Motor neuron (in vitro differentiated cells): Measurements from ENCODE around the gene C18orf63. TPM values are rescaled to one million over a fixed set of nuclear protein-coding genes. Genes with fewer than 3 reads are reported as not detected.

Experiments used
- ATAC-seq, 8 experiments: fragments of 200-7000 bp; cut with Tn5 transposase; replicated peaks in 6 of 8; 2 replicates each; pipeline ENCODE4 v1.8.0; 2021; ENCODE audit warnings: mild to moderate bottlenecking in 8 of 8, moderate library complexity in 8 of 8
- H3K27ac ChIP-seq, 2 donors: fragments of 250-450 bp; sonication (Bioruptor Pico); 2 replicates each; pipeline ENCODE4 v1.9.0; 2021; ENCODE audit warnings: antibody characterized with exemption in 2 of 2, mild to moderate bottlenecking in 2 of 2, moderate library complexity in 1 of 2
- H3K4me1 ChIP-seq, 2 donors: fragments of 250-450 bp; sonication (Bioruptor Pico); replicated peaks in 1 of 2; 2 replicates each; pipeline ENCODE4 v1.6.1; 2021; ENCODE audit warnings: antibody characterized with exemption in 2 of 2, mild to moderate bottlenecking in 2 of 2, moderate library complexity in 1 of 2
- H3K4me3 ChIP-seq, 5 donors: fragments of 250-450 bp; sonication (Bioruptor Pico); 2 replicates each; pipeline ENCODE4 v1.9.0; 2021; ENCODE audit warnings: antibody characterized with exemption in 5 of 5, mild to moderate bottlenecking in 5 of 5, moderate library complexity in 4 of 5
- WGBS, 10 experiments: fragments of 450-650 bp; shearing (Covaris generic); methylation state at CpG; one replicate each; pipeline ENCODE4 v1.0.0; 2022; 5-methylcytosine and 5-hydroxymethylcytosine counted together
- in situ Hi-C, 9 experiments: fragments of 400-800 bp; cut with MboI; loops; one replicate each; pipeline ENCODE4 v1.15.0; 2021; ENCODE audit warnings: low sequenced_read_pairs in 9 of 9, low pct_unique_long_range_greater_than_20kb in 2 of 9; ENCODE audit not compliant: unreplicated experiment in 9 of 9
- total RNA-seq, 8 experiments: library from RNA; unstranded; fragments of 300-600 nt; gene quantifications; 2 replicates each; pipeline versions ENCODE4 v1.2.3 to v1.2.4, GENCODE V29; 2022

Gene C18orf63
- total RNA-seq, 8 experiments from 2014 or later = 0.05 to 0.14 TPM; not detected in 6

- H3K27ac ChIP-seq = no peak overlapping the region
- WGBS, 10 experiments = 28 to 100% (median 88%) methylated on average over 1 to 3 of the region's 3 CpGs; no CpG with 5 or more reads in 1 of the 10 experiments
- H3K4me1 ChIP-seq = peaks cover 0 to 8% of the 10 kb centered on the region in 2 donors
- in situ Hi-C loops = no loop called here
- H3K4me3 ChIP-seq = no peak overlapping the region
- ATAC-seq = no peak
These were observed 75.3 kb downstream of the C18orf63 start for GRCh38 chr18:74390900-74391299.

- Histone ChIP-seq H3K4me3 (no peak overlapping the region), H3K27ac (no peak overlapping the region), H3K4me1 (peaks cover 0 to 8% of the 10 kb centered on the region in 2 donors)
- in situ Hi-C loops = no loop called here
- no peak for ATAC-seq
- WGBS, 10 experiments = 0 to 90% (median 73%) methylated on average over 1 to 4 of the region's 4 CpGs; no CpG with 5 or more reads in 3 of the 10 experiments
These were observed 76.7 kb downstream of the C18orf63 start for GRCh38 chr18:74392323-74392722.

- no peak overlapping the region for H3K4me3 ChIP-seq
- H3K27ac ChIP-seq = no peak overlapping the region
- no peak for ATAC-seq
- peaks cover 0 to 8% of the 10 kb centered on the region in 2 donors for H3K4me1 ChIP-seq
- in situ Hi-C loops = no loop called here
- 47 to 100% (median 90%) methylated on average over 1 to 7 of the region's 7 CpGs; no CpG with 5 or more reads in 1 of the 10 experiments for WGBS, 10 experiments
These were observed 79.4 kb downstream of the C18orf63 start for GRCh38 chr18:74395006-74395405.

GRCh38 chr18:74395648-74396154 lies 80.1 kb downstream of the C18orf63 start:
- H3K4me3 ChIP-seq = no peak overlapping the region
- no peak overlapping the region for H3K27ac ChIP-seq
- WGBS, 10 experiments = 33 to 81% (median 64%) methylated on average over 2 to 8 of the region's 9 CpGs; no CpG with 5 or more reads in 6 of the 10 experiments
- H3K4me1 ChIP-seq = peaks cover 0 to 8% of the 10 kb centered on the region in 2 donors
- in situ Hi-C loops = no loop called here
- ATAC-seq = peak in 2 of 8 experiments; percentile 24 to 40

GRCh38 chr18:74396171-74397169 lies 80.8 kb downstream of the C18orf63 start:
- Histone ChIP-seq H3K4me1 (peaks cover 0 to 8% of the 10 kb centered on the region in 2 donors), H3K27ac (no peak overlapping the region), H3K4me3 (no peak overlapping the region)
- in situ Hi-C loops = no loop called here
- WGBS, 10 experiments = 6 to 94% (median 89%) methylated on average over 2 to 13 of the region's 16 CpGs
- no peak for ATAC-seq

- Histone ChIP-seq H3K27ac (no peak overlapping the region), H3K4me1 (peaks cover 0 to 8% of the 10 kb centered on the region in 2 donors), H3K4me3 (no peak overlapping the region)
- WGBS, 10 experiments = 80 to 100% (median 100%) methylated on average over 1 of the region's 7 CpGs; no CpG with 5 or more reads in 6 of the 10 experiments
- in situ Hi-C loops = no loop called here
- no peak for ATAC-seq
These were observed 81.9 kb downstream of the C18orf63 start for GRCh38 chr18:74397572-74397971.

- in situ Hi-C loops = no loop called here
- no peak overlapping the region for H3K27ac ChIP-seq
- 0 to 92% (median 76%) methylated on average over 4 to 11 of the region's 14 CpGs; no CpG with 5 or more reads in 1 of the 10 experiments for WGBS, 10 experiments
- peaks cover 0 to 8% of the 10 kb centered on the region in 2 donors for H3K4me1 ChIP-seq
- no peak for ATAC-seq
- H3K4me3 ChIP-seq = no peak overlapping the region
These were observed 83.7 kb downstream of the C18orf63 start for GRCh38 chr18:74399091-74399887.

GRCh38 chr18:74400813-74401212 lies 85.2 kb downstream of the C18orf63 start:
- Histone ChIP-seq H3K4me3 (no peak overlapping the region), H3K27ac (no peak overlapping the region), H3K4me1 (peaks cover 0 to 1% of the 10 kb centered on the region in 2 donors)
- 0 to 93% (median 76%) methylated on average over 1 to 4 of the region's 4 CpGs; no CpG with 5 or more reads in 2 of the 10 experiments for WGBS, 10 experiments
- no peak for ATAC-seq
- in situ Hi-C loops = no loop called here

GRCh38 chr18:74402806-74403433 lies 87.3 kb downstream of the C18orf63 start:
- no peak for ATAC-seq
- in situ Hi-C loops = no loop called here
- WGBS, 10 experiments = 20 to 88% (median 79%) methylated on average over 1 to 4 of the region's 9 CpGs; no CpG with 5 or more reads in 3 of the 10 experiments
- no peak overlapping the region for H3K27ac ChIP-seq
- no peaks in the 10 kb centered on the region for H3K4me1 ChIP-seq
- no peak overlapping the region for H3K4me3 ChIP-seq

GRCh38 chr18:74407888-74408287 lies 92.2 kb downstream of the C18orf63 start:
- ATAC-seq = no peak
- in situ Hi-C loops = no loop called here
- WGBS, 10 experiments = 0 to 100% (median 73%) methylated on average over 1 to 2 of the region's 2 CpGs
- H3K4me1 ChIP-seq = peaks cover 9 to 10% of the 10 kb centered on the region in 2 donors
- no peak overlapping the region for H3K27ac ChIP-seq
- no peak overlapping the region for H3K4me3 ChIP-seq
